ENCODE measurements around the gene UBQLN2. TPM values are rescaled to one million over a fixed set of nuclear protein-coding genes. Genes with fewer than 3 reads are reported as not detected.

Gene UBQLN2
- total RNA-seq, 1 donor from 2014 or later, result 3.8 TPM

Other genes starting within 250 kb of the UBQLN2 start
- gene NBDY, start 165.6 kb downstream of the UBQLN2 start, total RNA-seq, result 5.8 and 5.9 TPM in 2 replicates

All from lung microvascular endothelial cell (primary cell).